ENCODE measurements around the gene TMEM101. TPM values are rescaled to one million over a fixed set of nuclear protein-coding genes. Genes with fewer than 3 reads are reported as not detected.

The TMEM101 gene
- total RNA-seq, 3 donors from 2014 or later = 28.6 to 80.8 (median 41.0) TPM

GRCh38 chr17:44011876-44012275 lies 2.9 kb downstream of the TMEM101 start:
- Histone ChIP-seq H3K9me3 (no peaks in the 10 kb centered on the region), H3K27ac (no peak overlapping the region), H3K4me1 (peaks cover 0 to 15% of the 10 kb centered on the region in 2 donors), H3K36me3 (no peaks in the 10 kb centered on the region), H3K4me3 (no peak overlapping the region), H3K27me3 (no peaks in the 10 kb centered on the region)
- DNase-seq (ENCODE audit: low spot score in 2 of 2) = no peak
- TF ChIP-seq CTCF (IDR thresholded peaks at IDR 0.05) (no peak), POLR2A (IDR thresholded peaks at IDR 0.05) (no peak), POLR2AphosphoS5 (IDR thresholded peaks at IDR 0.05) (no peak)
- intact Hi-C loops (cut with DNase I; ENCODE audit: low total_unique reads) = no loop called here

- H3K27me3 ChIP-seq = no peaks in the 10 kb centered on the region
- TF ChIP-seq POLR2AphosphoS5 (IDR thresholded peaks at IDR 0.05) (no peak), CTCF (IDR thresholded peaks at IDR 0.05) (no peak), POLR2A (IDR thresholded peaks at IDR 0.05) (no peak)
- H3K36me3 ChIP-seq = no peaks in the 10 kb centered on the region
- H3K27ac ChIP-seq = peak overlapping the region in 1 of 2 donors; percentile 35
- H3K4me3 ChIP-seq = no peak overlapping the region
- peaks cover 0 to 15% of the 10 kb centered on the region in 2 donors for H3K4me1 ChIP-seq
- intact Hi-C loops (cut with DNase I; ENCODE audit: low total_unique reads) = no loop called here
- H3K9me3 ChIP-seq = no peaks in the 10 kb centered on the region
- DNase-seq (ENCODE audit: low spot score in 2 of 2) = no peak
These were observed 3.7 kb downstream of the TMEM101 start for GRCh38 chr17:44010966-44011647.

GRCh38 chr17:44008205-44008909 lies 6.4 kb downstream of the TMEM101 start:
- TF ChIP-seq CTCF (IDR thresholded peaks at IDR 0.05) (no peak), POLR2AphosphoS5 (IDR thresholded peaks at IDR 0.05) (no peak), POLR2A (IDR thresholded peaks at IDR 0.05) (no peak)
- H3K27me3 ChIP-seq = peaks cover 0 to 15% of the 10 kb centered on the region in 2 donors
- H3K4me1 ChIP-seq = peaks cover 0 to 8% of the 10 kb centered on the region in 2 donors
- no peaks in the 10 kb centered on the region for H3K36me3 ChIP-seq
- no peak for DNase-seq (ENCODE audit: low spot score in 2 of 2)
- peak overlapping the region in 2 of 3 donors; percentile 67 to 86 for H3K4me3 ChIP-seq
- peak overlapping the region in 1 of 2 donors; percentile 1 for H3K27ac ChIP-seq
- no peaks in the 10 kb centered on the region for H3K9me3 ChIP-seq
- intact Hi-C loops (cut with DNase I; ENCODE audit: low total_unique reads) = no loop called here

GRCh38 chr17:44007346-44008204 lies 7.2 kb downstream of the TMEM101 start:
- intact Hi-C loops (cut with DNase I; ENCODE audit: low total_unique reads) = no loop called here
- no peak for DNase-seq (ENCODE audit: low spot score in 2 of 2)
- peak overlapping the region; percentile 80 to 85 for H3K27ac ChIP-seq
- no peaks in the 10 kb centered on the region for H3K36me3 ChIP-seq
- peak overlapping the region; percentile 40 to 86 (median 67) for H3K4me3 ChIP-seq
- TF ChIP-seq CTCF (IDR thresholded peaks at IDR 0.05) = peak in 2 of 3 donors; percentile 5 to 8
- TF ChIP-seq POLR2AphosphoS5 (IDR thresholded peaks at IDR 0.05) = no peak
- TF ChIP-seq POLR2A (IDR thresholded peaks at IDR 0.05) = no peak
- peaks cover 0 to 8% of the 10 kb centered on the region in 2 donors for H3K4me1 ChIP-seq
- no peaks in the 10 kb centered on the region for H3K9me3 ChIP-seq
- peaks cover 0 to 15% of the 10 kb centered on the region in 2 donors for H3K27me3 ChIP-seq

Measured in breast epithelium (tissue), 4 donors.